KMS-11 (cell line): Measurements from ENCODE around the gene ADAM12.

Source experiments
- H2AFZ ChIP-seq: fragments of 200-600 bp; sonication (generic); 2 replicates; pipeline ENCODE4 v1.6.1; 2016; ENCODE audit warnings: antibody characterized with exemption, mixed run types, low read depth
- H3K27ac ChIP-seq: fragments of 200-600 bp; sonication (generic); 2 replicates; pipeline ENCODE4 v1.6.1; 2016; ENCODE audit warnings: mild to moderate bottlenecking, mixed run types
- H3K27me3 ChIP-seq: fragments of 200-600 bp; sonication (generic); 2 replicates; pipeline ENCODE4 v1.6.1; 2017; ENCODE audit warnings: mild to moderate bottlenecking, low read depth, mixed run types, moderate library complexity; ENCODE audit not compliant: insufficient read depth
- H3K36me3 ChIP-seq: fragments of 200-600 bp; sonication (generic); 2 replicates; pipeline ENCODE4 v1.6.1; 2017; ENCODE audit warnings: mild to moderate bottlenecking, mixed run types; ENCODE audit not compliant: insufficient read depth
- H3K4me1 ChIP-seq: fragments of 200-600 bp; sonication (generic); 2 replicates; pipeline ENCODE4 v1.6.1; 2016; ENCODE audit warnings: mild to moderate bottlenecking, low read depth, mixed run types; ENCODE audit not compliant: poor library complexity, severe bottlenecking
- H3K4me2 ChIP-seq: fragments of 200-600 bp; sonication (generic); 2 replicates; pipeline ENCODE4 v1.7.0; 2016; ENCODE audit warnings: mild to moderate bottlenecking, mixed run types
- H3K4me3 ChIP-seq: fragments of 200-600 bp; sonication (generic); IDR thresholded peaks from 2 replicates; pipeline ENCODE4 v1.6.1; 2017; ENCODE audit warnings: low read depth, low read length, mixed read lengths; ENCODE audit not compliant: insufficient read depth
- H3K79me2 ChIP-seq: fragments of 200-600 bp; sonication (generic); 2 replicates; pipeline ENCODE4 v1.6.1; 2016; ENCODE audit warnings: low read depth, mixed run types; ENCODE audit not compliant: insufficient read depth
- H3K9ac ChIP-seq: fragments of 200-600 bp; sonication (generic); 2 replicates; pipeline ENCODE4 v1.6.1; 2016; ENCODE audit warnings: mild to moderate bottlenecking, mixed run types
- H4K20me1 ChIP-seq: fragments of 200-600 bp; sonication (generic); 2 replicates; pipeline ENCODE4 v1.6.1; 2016; ENCODE audit warnings: mild to moderate bottlenecking, mixed run types; ENCODE audit not compliant: insufficient read depth
- CTCF ChIP-seq: fragments of 200-600 bp; sonication (generic); conservative IDR thresholded peaks from 2 replicates; pipeline ENCODE4 v1.6.1; 2017; ENCODE audit warnings: low read depth, mild to moderate bottlenecking, antibody characterized with exemption, low read length, moderate library complexity, mixed read lengths

The ADAM12 gene

GRCh38 chr10:126387931-126388911, at the start of gene ADAM12:
ADAM12 (minus strand) TSS chr10:126388477; CDS start chr10:126388145, 332 bp downstream.
- Histone ChIP-seq H3K9ac (no peak within 1 kb of the TSS), H3K4me3 (no peak within 1 kb of the TSS)

GRCh38 chr10:126437635-126438406, 49.5 kb upstream of the ADAM12 start:
- H3K4me1 ChIP-seq: no peaks in the 10 kb centered on the region
- H3K27me3 ChIP-seq: no peaks in the 10 kb centered on the region
- no peaks in the 10 kb centered on the region for H3K79me2 ChIP-seq
- H4K20me1 ChIP-seq: no peaks in the 10 kb centered on the region
- no peak overlapping the region for H3K9ac ChIP-seq
- H3K27ac ChIP-seq: no peak overlapping the region
- no peak overlapping the region for H3K4me2 ChIP-seq
- no peaks in the 10 kb centered on the region for H3K36me3 ChIP-seq
- no peak overlapping the region for H2AFZ ChIP-seq
- no peak overlapping the region for H3K4me3 ChIP-seq
- no peak for TF ChIP-seq CTCF

More at GRCh38 chr10:126387931-126388911, at the start of gene ADAM12:
- no peak within 1 kb of the TSS for H3K4me2 ChIP-seq
- H3K36me3 ChIP-seq: no peaks in the 10 kb centered on the region
- H4K20me1 ChIP-seq: no peaks in the 10 kb centered on the region
- H3K27ac ChIP-seq: no peak within 1 kb of the TSS
- H3K79me2 ChIP-seq: no peaks in the 10 kb centered on the region
- TF ChIP-seq CTCF: no peak
- H3K27me3 ChIP-seq: no peaks in the 10 kb centered on the region
- H3K4me1 ChIP-seq: no peaks in the 10 kb centered on the region
- no peak within 1 kb of the TSS for H2AFZ ChIP-seq

- H3K79me2 ChIP-seq: no peaks in the 10 kb centered on the region
- no peak for TF ChIP-seq CTCF
- no peak overlapping the region for H3K4me3 ChIP-seq
- no peak overlapping the region for H3K4me2 ChIP-seq
- no peak overlapping the region for H3K27ac ChIP-seq
- no peaks in the 10 kb centered on the region for H3K27me3 ChIP-seq
- H4K20me1 ChIP-seq: no peaks in the 10 kb centered on the region
- no peaks in the 10 kb centered on the region for H3K4me1 ChIP-seq
- no peak overlapping the region for H3K9ac ChIP-seq
- H3K36me3 ChIP-seq: no peaks in the 10 kb centered on the region
- H2AFZ ChIP-seq: no peak overlapping the region
These were observed 46.0 kb upstream of the ADAM12 start for GRCh38 chr10:126434235-126434634.

GRCh38 chr10:126433351-126433750, 45.1 kb upstream of the ADAM12 start:
- H3K27ac ChIP-seq: no peak overlapping the region
- H3K79me2 ChIP-seq: no peaks in the 10 kb centered on the region
- H3K4me2 ChIP-seq: no peak overlapping the region
- H4K20me1 ChIP-seq: no peaks in the 10 kb centered on the region
- no peak for TF ChIP-seq CTCF
- no peak overlapping the region for H2AFZ ChIP-seq
- H3K9ac ChIP-seq: no peak overlapping the region
- no peaks in the 10 kb centered on the region for H3K27me3 ChIP-seq
- no peak overlapping the region for H3K4me3 ChIP-seq
- H3K36me3 ChIP-seq: no peaks in the 10 kb centered on the region
- no peaks in the 10 kb centered on the region for H3K4me1 ChIP-seq
